ENCODE data around the gene CAPSL.
"Not testable (repeated sequence)": the region's sequence is repeated elsewhere in the genome, so short reads cannot be mapped to it uniquely, and the experiment has no call there.

CAPSL gene

DNA sequence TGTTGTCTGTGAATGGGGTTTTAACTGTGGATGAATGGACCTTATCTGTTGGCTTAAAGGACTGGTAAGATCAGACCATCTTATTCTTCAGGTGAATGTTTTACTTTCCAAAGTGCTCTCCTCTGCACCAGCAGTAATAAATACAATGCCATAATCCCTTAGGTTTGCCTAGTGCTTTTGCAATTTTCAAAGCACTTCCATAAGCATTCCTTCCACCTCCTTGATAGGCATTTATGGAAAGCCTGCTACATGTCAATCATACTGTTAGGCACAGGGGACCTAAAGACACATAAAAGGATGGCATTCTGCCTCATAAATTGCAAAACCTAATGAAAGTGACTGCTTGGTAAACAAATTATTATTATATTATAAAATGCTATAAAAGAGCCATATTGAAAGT lies 60.3 kb downstream of the CAPSL start:
- in situ Hi-C loops (cut with MboI; ENCODE audit: low sequenced_read_pairs), result no loop called here

DNA sequence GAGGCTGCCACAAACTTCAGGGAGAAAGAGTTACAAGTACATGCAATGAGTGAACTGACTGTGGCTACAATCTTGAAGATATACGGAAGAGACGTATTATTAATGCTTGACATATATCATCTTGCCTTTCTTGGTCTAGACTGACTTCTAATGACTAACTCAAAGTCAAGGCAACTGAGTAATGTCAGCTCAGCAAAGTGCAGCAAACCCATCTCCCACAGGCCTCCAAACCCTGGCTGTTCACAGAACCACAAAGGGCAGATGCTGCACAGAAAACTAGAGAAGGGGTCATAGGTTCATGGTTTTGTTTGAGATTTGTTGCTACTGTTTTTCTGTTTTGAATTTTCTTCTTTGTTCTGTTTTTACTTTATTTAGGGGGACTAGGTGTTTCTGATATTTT lies 60.8 kb downstream of the CAPSL start:
- in situ Hi-C loops (cut with MboI; ENCODE audit: low sequenced_read_pairs), result no loop called here

DNA sequence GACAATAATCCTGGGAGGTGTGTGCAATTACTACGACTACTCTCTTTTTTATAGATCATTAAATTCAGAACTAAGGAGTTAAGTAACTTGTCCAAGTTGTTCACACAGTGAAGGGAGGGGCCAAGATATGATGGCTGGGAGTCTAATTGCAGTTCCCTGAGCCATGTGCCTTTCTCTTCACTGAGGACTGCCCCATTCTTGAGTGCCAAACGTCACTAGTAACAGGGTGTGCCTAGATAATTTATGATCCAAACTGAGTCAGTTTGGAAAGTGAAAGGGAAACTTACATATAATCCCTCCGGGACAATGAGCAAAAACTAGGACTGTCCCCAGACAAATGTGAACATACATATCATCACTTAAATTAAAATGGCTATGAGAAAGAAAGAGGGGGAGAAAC lies 61.5 kb downstream of the CAPSL start:
- in situ Hi-C loops (cut with MboI; ENCODE audit: low sequenced_read_pairs), result no loop called here

DNA sequence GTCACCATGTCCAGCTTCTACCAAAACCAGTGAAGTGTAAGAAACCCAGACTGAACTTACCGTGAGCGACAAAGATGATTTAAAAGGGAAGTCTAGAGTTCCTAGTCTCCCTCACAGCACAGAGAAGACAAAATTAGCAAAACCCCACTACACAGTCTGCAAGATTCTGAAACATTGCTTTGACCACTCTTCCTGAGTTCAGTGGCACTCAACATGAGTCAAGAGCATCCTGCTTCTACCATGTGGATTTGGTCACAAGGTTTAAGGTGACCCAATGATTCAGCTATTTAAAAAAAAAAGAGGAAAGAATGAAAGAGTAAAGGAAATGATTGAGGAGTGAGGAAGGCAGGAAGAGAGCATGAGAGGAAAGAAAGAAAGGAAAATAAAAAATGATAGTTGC lies 62.0 kb downstream of the CAPSL start:
- in situ Hi-C loops (cut with MboI; ENCODE audit: low sequenced_read_pairs), result no loop called here

DNA sequence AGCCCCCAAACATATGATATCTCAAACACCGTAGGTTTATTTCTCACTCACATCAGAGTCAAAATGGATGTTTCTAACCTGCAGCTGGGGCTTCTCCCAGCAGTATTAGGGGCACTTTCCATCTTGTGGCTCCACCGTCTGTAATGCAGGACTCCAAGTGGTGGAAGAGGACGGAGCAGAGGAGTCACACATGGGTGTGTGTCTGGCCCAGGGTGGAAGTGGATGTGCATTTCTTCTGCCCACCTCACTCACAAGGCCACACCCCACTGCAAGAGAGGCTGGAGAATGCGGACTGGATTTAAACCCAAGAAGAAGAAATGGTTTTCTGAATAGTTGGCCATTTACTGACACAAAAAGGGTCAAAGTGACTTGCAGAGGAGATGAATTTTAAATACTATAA lies 67.8 kb downstream of the CAPSL start:
- in situ Hi-C loops (cut with MboI; ENCODE audit: low sequenced_read_pairs), result no loop called here

DNA sequence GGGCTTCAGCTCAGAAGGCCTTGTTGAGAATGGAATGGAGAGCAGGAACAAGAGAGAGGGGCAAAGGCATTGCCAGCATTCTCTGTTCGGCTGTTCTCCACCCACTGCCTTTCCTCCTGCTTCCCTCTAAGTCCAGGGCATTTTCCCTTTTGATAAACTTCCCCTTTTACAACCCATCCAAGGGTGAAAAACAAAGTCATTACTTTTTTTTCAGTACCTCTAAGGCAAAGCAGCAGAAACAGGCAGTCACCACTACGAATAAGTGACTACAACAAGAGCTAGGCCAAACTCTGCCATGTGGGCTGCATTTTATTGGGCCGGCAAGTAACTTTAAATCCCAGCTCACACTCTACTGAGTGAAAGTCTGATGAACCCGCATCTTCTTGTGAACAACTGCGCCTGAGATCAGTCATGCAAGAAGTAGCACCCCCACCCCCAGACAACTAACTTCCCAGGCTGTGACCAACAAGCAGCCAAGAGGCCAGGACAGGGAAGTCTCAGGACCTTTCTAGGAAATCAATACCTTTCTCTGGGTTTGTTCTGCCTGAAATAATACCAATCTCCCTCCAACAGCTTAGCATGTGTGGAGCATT lies 68.6 kb downstream of the CAPSL start:
- in situ Hi-C loops (cut with MboI; ENCODE audit: low sequenced_read_pairs), result no loop called here

DNA sequence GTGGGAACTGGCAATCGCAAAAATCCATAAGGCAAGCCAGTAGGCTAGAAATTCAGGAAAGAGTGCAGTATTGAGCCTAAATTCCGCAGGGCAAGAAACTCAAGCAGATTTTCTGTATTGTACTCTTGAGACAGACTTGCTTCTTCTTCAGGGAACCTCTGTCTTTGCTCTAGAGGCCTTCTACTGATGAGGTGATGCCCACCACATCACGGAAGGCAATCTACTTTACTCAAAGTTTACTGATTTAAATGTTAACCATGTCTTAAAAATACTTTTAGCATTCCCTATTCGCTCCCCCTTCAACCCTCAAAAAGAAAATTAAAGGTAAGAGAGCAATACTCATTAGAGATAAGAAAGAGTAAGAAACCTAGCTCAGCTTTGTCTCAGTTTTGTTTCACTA lies 70.4 kb downstream of the CAPSL start:
- in situ Hi-C loops (cut with MboI; ENCODE audit: low sequenced_read_pairs), result no loop called here

DNA sequence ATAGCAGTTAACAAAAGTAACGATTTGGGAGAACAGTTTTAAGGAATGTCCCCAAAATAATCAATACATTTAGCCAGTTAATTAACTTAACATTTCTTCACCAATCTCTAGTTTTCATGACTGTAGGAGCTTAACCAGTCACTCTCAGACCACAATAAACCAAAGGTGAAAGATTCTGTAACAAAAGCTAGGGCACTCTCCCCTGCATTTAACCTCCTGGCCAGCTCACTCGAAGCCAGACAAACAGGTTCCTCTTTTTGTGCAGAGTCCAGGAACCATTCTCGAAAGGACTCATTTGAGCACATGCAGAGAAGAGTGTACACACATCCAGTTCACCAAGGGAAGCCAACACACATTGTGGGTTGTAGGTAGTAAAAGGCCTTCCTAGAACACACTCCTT lies 75.3 kb downstream of the CAPSL start:
- in situ Hi-C loops (cut with MboI; ENCODE audit: low sequenced_read_pairs), result no loop called here

DNA sequence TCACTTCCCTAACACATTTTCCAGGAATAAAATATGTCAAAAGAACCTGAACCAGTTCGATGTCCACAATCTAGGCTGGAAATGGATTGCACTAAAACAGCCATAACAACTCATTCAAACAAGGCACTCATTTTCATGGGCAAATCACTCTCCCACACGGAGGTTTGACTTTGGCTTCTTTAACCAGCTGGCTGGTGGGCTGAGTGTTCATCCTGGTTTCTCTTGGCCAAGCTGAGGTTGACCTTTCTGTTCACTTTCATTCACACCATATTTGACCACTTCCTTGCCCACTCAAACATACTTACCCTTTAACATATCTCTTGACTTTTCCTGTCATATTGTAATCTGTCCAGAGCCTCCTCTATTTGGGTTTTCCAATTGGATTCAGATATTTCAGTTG lies 76.3 kb downstream of the CAPSL start:
- in situ Hi-C loops (cut with MboI; ENCODE audit: low sequenced_read_pairs), result no loop called here

DNA sequence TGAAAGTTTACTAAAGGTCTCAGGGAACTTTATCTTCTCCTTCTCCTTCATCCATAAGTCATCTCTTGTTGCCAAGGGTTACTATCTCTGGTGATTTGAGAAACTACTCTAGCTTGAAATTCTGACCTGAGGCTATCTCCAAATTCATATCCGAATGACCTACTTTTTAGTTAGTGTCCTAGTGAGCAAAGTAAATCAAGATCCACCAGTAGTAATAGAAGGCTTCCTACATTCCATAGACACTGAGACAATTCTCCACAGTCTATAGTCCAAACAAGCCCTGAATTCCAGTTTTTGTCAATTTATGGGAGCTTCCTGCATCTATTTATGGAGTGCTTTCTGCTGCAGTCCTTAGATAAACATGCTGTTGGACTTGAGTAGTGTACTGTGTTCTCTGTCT lies 76.7 kb downstream of the CAPSL start:
- in situ Hi-C loops (cut with MboI; ENCODE audit: low sequenced_read_pairs), result no loop called here

DNA sequence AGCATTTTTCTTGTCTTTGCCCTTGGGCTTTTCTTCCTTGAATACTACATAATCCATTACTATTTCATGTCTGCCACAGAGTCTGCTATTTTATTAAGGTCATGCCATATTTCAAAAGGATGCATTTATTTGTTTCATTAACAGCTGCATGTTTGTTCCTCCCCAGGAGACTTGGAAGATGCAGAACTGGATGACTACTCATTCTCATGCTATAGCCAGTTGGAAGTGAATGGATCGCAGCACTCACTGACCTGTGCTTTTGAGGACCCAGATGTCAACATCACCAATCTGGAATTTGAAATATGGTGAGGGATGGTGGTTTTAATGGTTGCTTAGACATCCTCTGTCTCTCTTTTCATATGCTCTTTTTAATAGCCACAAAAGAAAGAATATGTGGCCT lies 77.7 kb downstream of the CAPSL start:
- in situ Hi-C loops (cut with MboI; ENCODE audit: low sequenced_read_pairs), result no loop called here

DNA sequence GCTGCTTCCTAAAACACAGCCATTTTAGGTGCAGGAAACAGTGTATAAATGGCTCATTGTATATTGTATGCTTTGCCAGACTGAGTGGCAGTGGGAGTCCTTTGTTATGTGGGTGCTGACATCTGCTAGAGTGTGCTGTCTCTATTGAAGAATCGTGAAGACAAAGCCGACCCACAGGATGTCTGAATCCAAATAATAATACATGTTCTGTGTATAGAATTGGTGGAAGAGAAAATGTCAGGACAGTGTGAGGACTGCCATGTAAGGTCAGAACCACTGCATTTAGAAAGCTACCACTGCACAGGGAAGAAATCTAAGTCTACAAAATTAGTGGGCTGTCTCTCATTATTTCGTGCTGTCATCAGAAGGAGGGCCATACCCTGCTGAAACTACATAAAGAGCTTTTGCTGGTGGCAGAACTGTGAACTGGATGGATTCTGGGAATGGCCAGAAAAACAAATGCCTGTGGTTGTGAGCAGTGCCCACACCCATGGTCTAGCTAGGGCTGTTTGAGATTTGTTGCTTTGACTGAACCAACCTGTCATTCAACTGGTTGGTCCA lies 79.2 kb downstream of the CAPSL start:
- in situ Hi-C loops (cut with MboI; ENCODE audit: low sequenced_read_pairs), result no loop called here

DNA sequence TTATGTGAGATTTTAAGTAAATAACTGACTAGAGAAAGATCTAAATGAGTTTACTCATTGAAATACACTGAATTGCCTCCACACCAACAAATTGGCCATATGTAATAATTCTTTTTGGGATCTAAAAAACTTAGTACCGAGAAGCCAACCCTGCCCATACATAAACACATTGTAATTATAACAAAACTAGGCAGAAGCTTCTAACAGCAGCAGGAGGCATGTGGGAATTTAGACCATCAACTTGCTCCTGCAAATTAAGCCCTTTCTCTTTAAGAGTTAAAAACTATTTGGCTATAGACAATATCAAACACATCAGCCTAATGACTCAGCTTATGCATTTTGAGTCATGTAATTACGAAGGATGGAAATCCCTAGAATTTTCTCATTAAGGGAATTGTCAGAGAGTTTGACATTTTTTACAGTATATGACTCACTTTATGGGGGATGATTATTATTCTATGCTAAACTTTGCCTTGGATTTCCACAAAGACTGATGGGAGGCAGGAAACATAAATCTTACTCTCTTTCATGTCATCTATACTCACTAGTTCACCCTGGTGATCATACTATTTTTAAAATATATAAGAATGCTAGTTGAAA lies 80.7 kb downstream of the CAPSL start:
- in situ Hi-C loops (cut with MboI; ENCODE audit: low sequenced_read_pairs), result no loop called here

DNA sequence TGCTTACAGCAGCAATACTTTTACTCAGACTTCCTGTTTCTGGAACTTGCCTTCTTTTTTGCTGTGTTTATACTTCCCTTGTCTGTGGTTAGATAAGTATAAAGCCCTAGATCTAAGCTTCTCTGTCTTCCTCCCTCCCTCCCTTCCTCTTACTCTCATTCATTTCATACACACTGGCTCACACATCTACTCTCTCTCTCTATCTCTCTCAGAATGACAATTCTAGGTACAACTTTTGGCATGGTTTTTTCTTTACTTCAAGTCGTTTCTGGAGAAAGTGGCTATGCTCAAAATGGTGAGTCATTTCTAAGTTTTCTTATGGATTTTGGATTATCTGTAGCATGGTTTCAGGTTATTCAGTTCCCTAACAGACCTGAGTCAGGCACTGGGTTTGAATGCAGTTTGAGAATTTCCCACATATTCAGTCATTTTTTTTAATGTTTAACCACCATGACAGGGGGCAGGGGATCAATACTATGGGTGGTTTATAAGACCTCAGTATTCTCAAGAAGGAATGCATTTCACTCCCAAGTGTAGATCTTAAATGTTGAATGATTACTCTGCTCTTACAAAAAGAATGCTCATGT lies 81.6 kb downstream of the CAPSL start, which contains the start of gene IL7R:
Gene IL7R (plus strand): TSS at position 127 of the 587 bp plus-strand sequence. CDS start 87 bp downstream, at position 214.
- in situ Hi-C loops (cut with MboI; ENCODE audit: low sequenced_read_pairs), result no loop called here

DNA sequence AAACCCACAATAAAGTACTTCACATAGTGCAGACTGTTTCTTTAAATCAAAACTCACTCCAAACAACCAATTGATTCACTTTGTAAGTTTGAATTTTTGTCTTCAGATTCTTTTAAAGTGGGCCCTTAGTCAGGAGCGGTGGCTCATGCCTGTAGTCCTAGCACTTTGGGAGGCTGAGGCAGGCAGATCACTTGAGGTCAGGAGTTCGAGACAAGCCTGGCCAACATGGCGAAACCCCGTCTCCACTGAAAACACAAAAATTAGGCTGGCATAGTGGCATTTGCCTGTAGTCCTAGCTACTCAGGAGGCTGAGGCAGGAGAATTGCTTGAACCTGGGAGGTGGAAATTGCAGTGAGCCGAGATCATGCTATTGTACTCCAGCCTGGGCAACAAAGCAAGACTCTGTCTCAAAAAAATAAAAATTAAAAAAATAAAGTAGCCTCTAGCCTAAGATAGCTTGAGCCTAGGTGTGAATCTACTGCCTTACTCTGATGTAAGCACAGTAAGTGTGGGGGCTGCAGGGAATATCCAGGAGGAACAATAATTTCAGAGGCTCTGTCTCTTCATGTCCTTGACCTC lies 82.1 kb downstream of the CAPSL start:
- in situ Hi-C loops (cut with MboI; ENCODE audit: low sequenced_read_pairs), result not testable (repeated sequence)

DNA sequence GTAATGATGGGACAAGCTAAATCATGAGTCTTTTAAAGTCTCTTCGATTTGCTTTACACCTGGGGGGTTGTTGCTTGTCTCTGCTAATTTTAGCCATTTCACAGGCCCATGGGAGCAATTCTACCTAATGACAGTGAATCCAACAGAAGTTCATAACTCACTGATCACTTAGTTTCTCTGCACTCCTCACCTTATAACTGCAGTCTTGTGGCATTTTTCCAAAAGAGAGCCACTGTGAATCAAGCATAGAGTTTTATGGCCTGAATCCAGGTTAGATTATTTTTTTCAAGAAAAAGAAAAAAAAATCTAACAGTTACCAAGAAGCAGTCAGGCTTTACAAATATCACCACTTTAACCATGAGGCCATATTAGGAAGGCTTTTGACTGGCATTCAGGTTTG lies 83.2 kb downstream of the CAPSL start:
- in situ Hi-C loops (cut with MboI; ENCODE audit: low sequenced_read_pairs), result no loop called here

Measured in hTERT RPE-1 (cell line).